AG08396 (cell line): ENCODE measurements around the gene ABHD5.
"Not testable (repeated sequence)": the region's sequence is repeated elsewhere in the genome, so short reads cannot be mapped to it uniquely, and the experiment has no call there.

Experiments used
- DNase-seq: peaks from one replicate; pipeline ENCODE4 v3.0.0; 2012; ENCODE audit warnings: low spot score, mixed read lengths

The ABHD5 gene

GRCh38 chr3:43690400-43691119 lies at the start of gene ABHD5:
ABHD5 (plus strand) TSS chr3:43690938; CDS start chr3:43690993, 55 bp downstream.
- DNase-seq: peak; percentile 99

GRCh38 chr3:43641306-43642114 lies 49.2 kb upstream of the ABHD5 start:
- DNase-seq: no peak

GRCh38 chr3:43644443-43644842 lies 46.3 kb upstream of the ABHD5 start:
- no peak for DNase-seq

- no peak for DNase-seq
Observed at GRCh38 chr3:43647331-43648166, 43.2 kb upstream of the ABHD5 start.

GRCh38 chr3:43648957-43649356 lies 41.8 kb upstream of the ABHD5 start:
- DNase-seq: no peak

DNA sequence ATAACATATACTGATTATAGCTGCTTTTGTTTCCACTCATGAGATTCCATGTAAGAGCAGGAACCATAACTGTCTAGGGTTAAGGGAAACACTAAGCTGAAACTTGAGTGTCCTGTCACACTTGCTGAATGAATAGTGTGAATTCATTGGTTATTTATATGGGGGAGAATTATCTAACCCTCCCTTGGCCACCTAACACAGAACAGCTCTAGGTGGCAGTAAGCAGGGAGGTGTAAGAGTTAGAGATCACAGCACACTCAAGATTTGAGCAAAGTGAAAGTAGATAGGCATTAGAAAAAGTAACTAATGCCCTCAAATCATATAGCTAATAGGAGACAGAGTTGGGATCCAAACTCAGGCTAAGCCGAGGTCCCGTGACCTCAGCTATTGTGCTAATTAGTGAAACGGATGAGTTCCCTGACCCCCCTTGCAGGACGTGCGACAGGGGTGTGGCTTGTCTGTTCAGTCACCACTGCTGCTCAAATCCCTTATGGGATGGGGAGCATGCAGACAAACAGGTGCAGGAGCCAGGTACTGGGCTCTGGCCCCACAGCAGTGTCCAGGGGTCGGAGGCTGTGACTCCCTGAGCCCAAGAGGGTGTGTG lies 41.3 kb upstream of the ABHD5 start:
- DNase-seq: no peak

- DNase-seq: no peak
Observed at GRCh38 chr3:43650345-43650744, 40.4 kb upstream of the ABHD5 start.

GRCh38 chr3:43656390-43656789 lies 34.3 kb upstream of the ABHD5 start:
- DNase-seq: not testable (repeated sequence)

DNA sequence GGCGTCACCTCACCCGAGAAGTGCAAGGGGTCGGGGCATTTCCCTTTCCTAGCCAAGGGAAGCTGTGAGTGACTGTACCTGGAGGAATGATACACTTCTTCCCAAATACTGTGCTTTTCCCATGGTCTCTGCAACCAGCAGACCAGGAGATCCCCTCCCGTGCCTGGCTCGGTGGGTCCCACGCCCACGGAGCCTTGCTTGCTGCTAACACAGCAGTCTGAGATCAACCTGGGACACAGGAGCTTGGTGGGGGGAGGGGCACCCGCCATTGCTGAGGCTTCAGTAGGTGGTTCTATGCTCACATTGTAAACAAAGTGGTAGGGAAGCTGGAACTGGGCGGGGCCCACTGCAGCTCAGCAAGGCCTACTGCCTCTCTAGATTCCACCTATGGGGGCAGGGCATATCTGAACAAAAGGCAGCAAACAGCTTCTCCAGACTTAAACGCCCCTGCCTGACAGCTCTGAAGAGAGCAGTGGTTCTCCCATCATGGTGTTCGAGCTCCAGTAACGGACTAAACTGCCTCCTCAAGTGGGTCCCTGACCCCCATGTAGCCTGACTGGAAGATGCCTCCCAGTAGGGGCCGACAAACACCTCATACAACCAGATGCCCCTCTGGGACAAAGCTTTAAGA lies 31.4 kb upstream of the ABHD5 start:
- no peak for DNase-seq

- not testable (repeated sequence) for DNase-seq
Observed at GRCh38 chr3:43661376-43661775, 29.4 kb upstream of the ABHD5 start.

DNA sequence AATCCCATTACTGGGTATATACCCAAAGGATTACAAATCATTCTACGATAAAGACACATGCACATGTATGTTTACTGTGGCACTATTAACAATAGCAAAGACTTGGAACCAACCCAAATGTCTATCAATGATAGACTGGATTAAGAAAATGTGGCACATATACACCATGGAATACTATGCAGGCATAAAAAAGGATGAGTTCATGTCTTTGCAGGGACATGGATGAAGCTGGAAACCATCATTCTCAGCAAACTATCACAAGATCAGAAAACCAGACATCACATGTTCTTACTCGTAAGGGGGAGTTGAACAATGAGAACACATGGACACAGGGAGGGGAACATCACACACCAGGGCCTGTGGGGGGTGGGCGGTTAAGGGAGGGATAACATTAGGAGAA lies 25.7 kb upstream of the ABHD5 start:
- not testable (repeated sequence) for DNase-seq

GRCh38 chr3:43670635-43671522 lies 19.9 kb upstream of the ABHD5 start:
- no peak for DNase-seq

DNA sequence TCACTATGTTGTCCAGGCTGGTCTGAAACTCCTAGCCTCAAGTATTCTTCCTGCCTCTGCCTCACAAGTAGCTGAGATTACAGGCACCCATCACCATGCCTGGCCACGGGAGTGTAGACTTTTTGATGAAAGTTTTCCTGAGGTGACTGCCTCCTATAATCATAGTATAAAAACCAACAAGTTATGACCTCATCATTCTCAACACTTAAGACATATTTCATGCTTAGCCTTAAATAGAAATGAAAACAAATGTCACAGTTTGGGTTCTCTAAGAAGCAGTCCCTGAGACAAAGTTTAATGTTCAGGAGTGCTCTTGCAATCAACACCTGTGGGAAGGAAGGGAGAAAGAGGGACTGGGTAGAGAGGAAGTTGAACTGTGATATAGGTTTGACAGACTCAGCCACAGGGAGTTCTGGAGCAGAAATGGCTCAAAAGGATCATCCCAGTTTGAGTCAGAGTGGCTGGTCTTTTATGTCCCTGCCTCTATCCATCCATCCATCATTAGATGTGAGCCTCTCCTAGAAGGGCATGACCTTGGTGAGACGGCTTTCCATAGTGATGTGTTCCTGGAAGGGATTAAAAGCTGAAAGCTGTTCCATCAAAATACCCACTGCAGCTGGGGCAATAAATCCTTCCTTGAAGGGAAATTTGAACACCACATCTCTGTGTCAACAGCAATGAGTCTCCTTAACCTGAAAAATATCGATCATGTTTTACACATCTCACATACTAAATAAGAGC lies 16.2 kb upstream of the ABHD5 start:
- DNase-seq: no peak

DNA sequence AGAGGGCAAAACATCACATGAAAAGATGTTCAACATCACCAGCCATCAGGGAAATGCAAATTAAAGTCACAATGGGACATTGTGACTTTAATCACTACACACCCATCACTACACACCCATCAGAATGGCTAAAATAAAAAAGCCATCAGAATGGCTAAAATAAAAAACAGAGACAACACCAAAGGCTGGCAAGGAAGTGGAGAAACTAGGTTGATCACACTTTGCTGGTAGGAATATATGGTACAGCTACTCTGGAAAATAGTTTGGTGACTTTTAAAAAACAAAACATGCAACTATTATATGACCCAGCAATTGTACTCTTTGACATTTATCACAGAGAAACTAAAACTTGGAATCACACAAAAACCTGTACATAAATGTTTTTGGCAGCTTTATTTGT lies 15.1 kb upstream of the ABHD5 start:
- DNase-seq: no peak

DNA sequence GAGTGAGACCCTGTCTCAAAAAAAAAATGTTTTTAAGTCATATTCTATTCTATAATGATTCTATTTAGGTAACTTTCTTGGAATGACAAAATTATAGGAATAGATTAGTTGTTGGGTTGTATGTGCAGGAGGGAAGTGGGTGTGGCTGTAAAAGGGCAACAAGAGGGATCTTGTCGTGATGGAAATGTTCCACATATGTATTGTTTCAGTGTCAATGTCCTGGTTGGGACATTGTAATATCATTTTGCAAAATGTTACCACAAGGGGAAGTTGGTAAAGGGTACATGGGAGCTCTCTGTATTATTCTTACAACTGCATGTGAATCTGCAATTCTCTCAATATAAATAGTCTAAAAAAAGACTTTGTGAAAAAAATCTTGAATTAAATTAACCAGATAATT lies 14.3 kb upstream of the ABHD5 start:
- DNase-seq: no peak

DNA sequence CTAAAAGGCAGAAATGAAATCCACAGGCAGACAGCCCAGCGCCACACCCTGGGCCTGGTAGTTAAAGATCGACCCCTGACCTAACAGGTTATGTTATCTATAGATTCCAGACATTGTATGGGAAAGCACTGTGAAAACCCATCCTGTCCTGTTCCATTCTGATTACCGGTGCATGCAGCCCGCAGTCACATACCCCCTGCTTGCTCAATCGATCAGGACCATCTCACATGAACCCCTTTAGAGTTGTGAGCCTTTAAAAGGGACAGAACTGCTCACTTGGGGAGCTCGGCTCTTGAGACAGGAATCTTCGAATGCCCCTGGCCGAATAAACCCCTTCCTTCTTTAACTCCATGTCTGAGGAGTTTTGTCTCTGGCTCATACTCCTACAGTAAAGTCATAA lies 12.4 kb upstream of the ABHD5 start:
- DNase-seq: not testable (repeated sequence)

- DNase-seq: not testable (repeated sequence)
Observed at GRCh38 chr3:43678887-43679449, 11.8 kb upstream of the ABHD5 start.

- not testable (repeated sequence) for DNase-seq
Observed at GRCh38 chr3:43680857-43681256, 9.9 kb upstream of the ABHD5 start.

- DNase-seq: no peak
Observed at GRCh38 chr3:43684944-43685343, 5.8 kb upstream of the ABHD5 start.
